Ectodermal cell (in vitro differentiated cells): Measurements from ENCODE around the gene BMP8A.
A peak's percentile ranks its signal among the peaks of the same experiment; 100 is the strongest.
"Not testable (repeated sequence)": the region's sequence is repeated elsewhere in the genome, so short reads cannot be mapped to it uniquely, and the experiment has no call there.

ENCODE experiments used
- H3K27ac ChIP-seq: 2 replicates; pipeline ENCODE4 v1.7.0; 2013; ENCODE audit warnings: mild to moderate bottlenecking, low read depth, low read length; ENCODE audit not compliant: insufficient read depth, poor library complexity, severe bottlenecking
- H3K27me3 ChIP-seq: 2 replicates; pipeline ENCODE4 v1.7.0; 2013; ENCODE audit warnings: mild to moderate bottlenecking, low read length; ENCODE audit not compliant: insufficient read depth, control insufficient read depth, poor library complexity, severe bottlenecking
- H3K36me3 ChIP-seq: one replicate; pipeline ENCODE4 v1.7.0; 2013; ENCODE audit warnings: low read length; ENCODE audit not compliant: control insufficient read depth, insufficient read depth
- H3K4me1 ChIP-seq: one replicate; pipeline ENCODE4 v1.7.0; 2013; ENCODE audit warnings: low read length; ENCODE audit not compliant: control insufficient read depth, insufficient read depth
- H3K4me3 ChIP-seq: 2 replicates; pipeline ENCODE4 v1.7.0; 2013; ENCODE audit warnings: low read depth, low read length, control low read depth; ENCODE audit not compliant: insufficient read depth
- H3K9me3 ChIP-seq: 2 replicates; pipeline ENCODE4 v1.7.0; 2013; ENCODE audit warnings: mild to moderate bottlenecking, low read length, moderate library complexity; ENCODE audit not compliant: control insufficient read depth
- WGBS, 2 experiments: methylation state at CpG; one replicate each; pipeline ENCODE4 v1.1.7; 2013; ENCODE audit warnings: missing lambda C conversion rate in 2 of 2; 5-methylcytosine and 5-hydroxymethylcytosine counted together

Gene BMP8A

DNA sequence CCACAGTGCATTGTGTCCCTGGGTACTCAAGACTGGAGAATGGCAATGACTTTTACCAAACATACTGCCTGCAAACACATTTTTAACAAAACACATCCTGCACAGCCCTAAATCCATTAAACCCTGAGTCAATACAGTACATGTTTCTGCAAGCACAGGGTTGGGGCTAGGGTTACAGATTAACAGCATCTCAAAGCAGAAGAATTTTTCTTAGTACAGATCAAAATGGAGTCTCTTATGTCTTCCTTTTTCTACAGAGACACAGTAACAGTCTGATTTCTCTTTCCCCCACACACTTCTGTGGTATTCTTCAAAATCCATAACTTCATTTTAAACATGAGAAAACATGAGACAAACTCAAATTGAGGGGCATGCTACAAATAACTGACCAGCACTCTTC lies 13.9 kb downstream of the BMP8A start:
- H3K9me3 ChIP-seq, result no peaks in the 10 kb centered on the region
- H3K27ac ChIP-seq, result no peak overlapping the region
- no peaks in the 10 kb centered on the region for H3K4me1 ChIP-seq

DNA sequence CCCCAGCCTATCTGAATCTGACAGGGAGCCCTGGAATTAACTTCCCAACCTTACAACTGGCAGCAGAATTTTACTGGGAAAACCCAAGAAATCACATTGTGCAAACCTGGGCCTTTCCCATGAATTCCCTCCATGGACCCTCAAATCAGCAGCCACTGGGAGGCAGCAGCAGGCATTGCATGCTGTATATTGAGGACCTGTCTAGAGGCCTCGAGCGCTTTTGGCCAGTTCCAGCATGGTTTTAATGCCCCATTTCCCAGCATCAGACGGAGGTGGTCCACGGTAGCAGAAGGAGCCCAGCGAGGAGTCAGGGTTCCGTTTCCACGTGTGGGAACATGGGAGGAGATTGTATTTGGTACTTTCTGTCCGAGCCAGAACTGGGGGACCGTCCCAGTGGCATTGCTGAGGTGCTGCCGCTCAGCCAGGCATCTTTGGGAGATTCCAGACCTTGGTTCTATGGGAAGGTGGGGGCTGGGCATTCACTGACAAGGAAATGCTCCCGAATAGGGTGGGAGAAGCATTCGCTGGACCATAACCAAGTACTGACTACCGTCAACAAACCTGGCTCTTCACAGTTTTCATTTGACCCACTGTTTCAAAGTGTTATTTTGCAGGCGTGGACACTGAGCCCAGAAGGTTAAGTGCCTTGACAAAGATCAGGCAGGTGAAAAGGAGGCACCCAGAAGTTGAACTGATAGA lies 15.9 kb downstream of the BMP8A start:
- H3K4me3 ChIP-seq, result no peak overlapping the region
- H3K27me3 ChIP-seq, result no peaks in the 10 kb centered on the region
- H3K4me1 ChIP-seq, result no peaks in the 10 kb centered on the region
- no peak overlapping the region for H3K27ac ChIP-seq
- no peaks in the 10 kb centered on the region for H3K36me3 ChIP-seq
- H3K9me3 ChIP-seq, result no peaks in the 10 kb centered on the region
- 73 to 74% methylated on average over 14 of the region's 14 CpGs for WGBS, 2 experiments

More for the DNA sequence above, 13.9 kb downstream of the BMP8A start:
- Histone ChIP-seq H3K27me3 (no peaks in the 10 kb centered on the region), H3K36me3 (no peaks in the 10 kb centered on the region), H3K4me3 (no peak overlapping the region)

GRCh38 chr1:39508266-39508665 lies 16.8 kb downstream of the BMP8A start:
- Histone ChIP-seq H3K4me3 (no peak overlapping the region), H3K36me3 (no peaks in the 10 kb centered on the region), H3K27me3 (no peaks in the 10 kb centered on the region), H3K9me3 (no peaks in the 10 kb centered on the region), H3K4me1 (no peaks in the 10 kb centered on the region), H3K27ac (no peak overlapping the region)
- WGBS, 2 experiments, result 92% methylated on average over 6 of the region's 6 CpGs

GRCh38 chr1:39508857-39509305 lies 17.4 kb downstream of the BMP8A start:
- no peaks in the 10 kb centered on the region for H3K36me3 ChIP-seq
- WGBS, 2 experiments, result 85 to 87% methylated on average over 11 of the region's 11 CpGs

GRCh38 chr1:39509360-39510009 lies 18.0 kb downstream of the BMP8A start:
- no peaks in the 10 kb centered on the region for H3K9me3 ChIP-seq
- no peak overlapping the region for H3K27ac ChIP-seq
- no peaks in the 10 kb centered on the region for H3K36me3 ChIP-seq
- H3K27me3 ChIP-seq, result peaks cover 6% of the 10 kb centered on the region
- no peaks in the 10 kb centered on the region for H3K4me1 ChIP-seq
- H3K4me3 ChIP-seq, result no peak overlapping the region
- 88 to 89% methylated on average over 21 to 22 of the region's 22 CpGs for WGBS, 2 experiments

More at GRCh38 chr1:39508857-39509305, 17.4 kb downstream of the BMP8A start:
- no peak overlapping the region for H3K27ac ChIP-seq
- peaks cover 3% of the 10 kb centered on the region for H3K27me3 ChIP-seq
- H3K4me1 ChIP-seq, result no peaks in the 10 kb centered on the region
- no peaks in the 10 kb centered on the region for H3K9me3 ChIP-seq
- H3K4me3 ChIP-seq, result no peak overlapping the region

DNA sequence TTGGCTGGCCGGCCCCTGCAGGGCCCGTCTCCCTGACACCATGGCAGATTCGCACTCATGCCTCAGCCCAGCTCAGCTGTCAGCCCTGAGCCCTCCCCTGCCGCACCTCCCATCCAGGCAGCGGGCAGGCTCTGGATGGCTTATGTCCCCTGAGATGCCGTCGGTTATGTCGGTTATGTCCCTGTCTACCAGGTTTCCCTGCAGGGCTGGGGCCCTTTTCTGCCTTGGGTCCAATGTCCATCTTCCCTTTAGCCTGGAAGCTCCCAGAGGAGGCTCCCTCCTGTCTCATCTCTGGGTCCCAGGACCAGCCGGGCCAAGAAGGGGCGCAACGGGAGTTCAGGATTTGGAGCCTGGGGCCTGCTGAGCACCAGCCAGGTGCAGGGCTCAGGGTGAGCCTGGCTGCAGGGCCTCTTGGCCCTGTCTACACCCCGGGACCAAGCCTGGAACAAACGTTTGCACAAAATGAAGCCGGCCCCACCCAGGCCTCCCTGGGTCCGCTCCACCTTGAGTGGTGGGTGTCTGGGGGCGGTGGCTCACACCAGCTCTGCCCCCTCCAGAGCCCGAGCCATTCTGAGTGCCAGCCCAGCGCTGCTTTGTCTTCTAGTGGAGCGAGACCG lies 19.2 kb downstream of the BMP8A start:
- H3K4me3 ChIP-seq, H3K27ac ChIP-seq, H3K4me1 ChIP-seq, H3K9me3 ChIP-seq, H3K36me3 ChIP-seq: not testable (repeated sequence)
- 90 to 92% methylated on average over 13 to 14 of the region's 20 CpGs for WGBS, 2 experiments
- H3K27me3 ChIP-seq, result peaks cover 14% of the 10 kb centered on the region

- WGBS, 2 experiments, result 86 to 90% methylated on average over 4 of the region's 13 CpGs
- H3K27ac ChIP-seq, H3K4me1 ChIP-seq, H3K36me3 ChIP-seq, H3K4me3 ChIP-seq, H3K9me3 ChIP-seq: not testable (repeated sequence)
- H3K27me3 ChIP-seq, result peaks cover 15% of the 10 kb centered on the region
Measured at GRCh38 chr1:39511477-39511876, 20.0 kb downstream of the BMP8A start.

GRCh38 chr1:39512234-39512847 lies 20.9 kb downstream of the BMP8A start:
- H3K36me3 ChIP-seq, H3K4me1 ChIP-seq, H3K9me3 ChIP-seq, H3K4me3 ChIP-seq, H3K27ac ChIP-seq: not testable (repeated sequence)
- 76 to 84% methylated on average over 3 of the region's 25 CpGs for WGBS, 2 experiments
- peaks cover 15% of the 10 kb centered on the region for H3K27me3 ChIP-seq

GRCh38 chr1:39514710-39515124 lies 23.3 kb downstream of the BMP8A start:
- H3K27ac ChIP-seq, H3K36me3 ChIP-seq, H3K4me1 ChIP-seq, H3K9me3 ChIP-seq: not testable (repeated sequence)
- 2% methylated on average over 38 to 40 of the region's 46 CpGs for WGBS, 2 experiments
- peak overlapping the region; percentile 20 for H3K4me3 ChIP-seq
- H3K27me3 ChIP-seq, result peaks cover 15% of the 10 kb centered on the region
